ENCODE results near the gene ZMYND8. TPM values are rescaled to one million over a fixed set of nuclear protein-coding genes. Genes with fewer than 3 reads are reported as not detected.
A peak's percentile ranks its signal among the peaks of the same experiment; 100 is the strongest.
"Not testable (repeated sequence)": the region's sequence is repeated elsewhere in the genome, so short reads cannot be mapped to it uniquely, and the experiment has no call there.

ZMYND8 gene
- total RNA-seq, 2 donors from 2014 or later: 42.1 to 65.7 TPM

- ATAC-seq: no peak
- H3K27me3 Mint-ChIP-seq: no peaks in the 10 kb centered on the region
- DNase-seq (ENCODE audit: low spot score): no peak
- no peak overlapping the region for H3K27ac Mint-ChIP-seq
- no peaks in the 10 kb centered on the region for H3K9me3 Mint-ChIP-seq
- H3K36me3 Mint-ChIP-seq: peaks cover 36% of the 10 kb centered on the region
- no peak overlapping the region for H3K4me3 Mint-ChIP-seq
- peaks cover 5 to 10% of the 10 kb centered on the region in 2 donors for H3K4me1 Mint-ChIP-seq (ENCODE audit: low read depth in 2 of 2)
Observed at GRCh38 chr20:47295129-47295813, 61.2 kb downstream of the ZMYND8 start.

GRCh38 chr20:47293631-47294030, 62.9 kb downstream of the ZMYND8 start:
- H3K27ac Mint-ChIP-seq: peak overlapping the region; percentile 49 to 73
- no peak for ATAC-seq
- peak overlapping the region; percentile 14 for H3K4me3 Mint-ChIP-seq
- peaks cover 41% of the 10 kb centered on the region for H3K36me3 Mint-ChIP-seq
- H3K4me1 Mint-ChIP-seq (ENCODE audit: low read depth in 2 of 2): peaks cover 5 to 8% of the 10 kb centered on the region in 2 donors
- H3K9me3 Mint-ChIP-seq: no peaks in the 10 kb centered on the region
- no peak for DNase-seq (ENCODE audit: low spot score)
- no peaks in the 10 kb centered on the region for H3K27me3 Mint-ChIP-seq

GRCh38 chr20:47292581-47292980, 63.9 kb downstream of the ZMYND8 start:
- H3K9me3 Mint-ChIP-seq: no peaks in the 10 kb centered on the region
- DNase-seq (ENCODE audit: low spot score) (no peak), ATAC-seq (no peak)
- H3K4me1 Mint-ChIP-seq (ENCODE audit: low read depth in 2 of 2): peaks cover 5 to 8% of the 10 kb centered on the region in 2 donors
- no peak overlapping the region for H3K27ac Mint-ChIP-seq
- no peak overlapping the region for H3K4me3 Mint-ChIP-seq
- no peaks in the 10 kb centered on the region for H3K27me3 Mint-ChIP-seq
- H3K36me3 Mint-ChIP-seq: peaks cover 34% of the 10 kb centered on the region

- Mint-ChIP-seq H3K9me3 (no peaks in the 10 kb centered on the region), H3K4me1 (ENCODE audit: low read depth in 2 of 2) (peaks cover 5 to 8% of the 10 kb centered on the region in 2 donors), H3K27ac (no peak overlapping the region), H3K4me3 (no peak overlapping the region), H3K27me3 (no peaks in the 10 kb centered on the region), H3K36me3 (peaks cover 30% of the 10 kb centered on the region)
- no peak for DNase-seq (ENCODE audit: low spot score)
- ATAC-seq: no peak
Observed at GRCh38 chr20:47290666-47291430, 65.7 kb downstream of the ZMYND8 start.

- H3K9me3 Mint-ChIP-seq: no peaks in the 10 kb centered on the region
- no peaks in the 10 kb centered on the region for H3K27me3 Mint-ChIP-seq
- ATAC-seq (no peak), DNase-seq (ENCODE audit: low spot score) (no peak)
- no peak overlapping the region for H3K27ac Mint-ChIP-seq
- peaks cover 5 to 8% of the 10 kb centered on the region in 2 donors for H3K4me1 Mint-ChIP-seq (ENCODE audit: low read depth in 2 of 2)
- peaks cover 30% of the 10 kb centered on the region for H3K36me3 Mint-ChIP-seq
- no peak overlapping the region for H3K4me3 Mint-ChIP-seq
Observed at GRCh38 chr20:47290008-47290407, 66.5 kb downstream of the ZMYND8 start.

- peaks cover 5 to 8% of the 10 kb centered on the region in 2 donors for H3K4me1 Mint-ChIP-seq (ENCODE audit: low read depth in 2 of 2)
- H3K27ac Mint-ChIP-seq: no peak overlapping the region
- H3K36me3 Mint-ChIP-seq: peaks cover 27% of the 10 kb centered on the region
Observed at GRCh38 chr20:47289096-47289495, 67.4 kb downstream of the ZMYND8 start.

GRCh38 chr20:47288530-47288929, 68.0 kb downstream of the ZMYND8 start:
- not testable (repeated sequence) for H3K27me3 Mint-ChIP-seq; H3K4me3 Mint-ChIP-seq; H3K9me3 Mint-ChIP-seq; H3K4me1 Mint-ChIP-seq (ENCODE audit: low read depth in 2 of 2); ATAC-seq; H3K27ac Mint-ChIP-seq; DNase-seq (ENCODE audit: low spot score)
- peaks cover 22% of the 10 kb centered on the region for H3K36me3 Mint-ChIP-seq

More at GRCh38 chr20:47289096-47289495, 67.4 kb downstream of the ZMYND8 start:
- DNase-seq (ENCODE audit: low spot score) (no peak), ATAC-seq (no peak)
- Mint-ChIP-seq H3K27me3 (no peaks in the 10 kb centered on the region), H3K9me3 (no peaks in the 10 kb centered on the region), H3K4me3 (no peak overlapping the region)

GRCh38 chr20:47287609-47288144, 68.8 kb downstream of the ZMYND8 start:
- H3K9me3 Mint-ChIP-seq: no peaks in the 10 kb centered on the region
- no peak overlapping the region for H3K4me3 Mint-ChIP-seq
- no peaks in the 10 kb centered on the region for H3K27me3 Mint-ChIP-seq
- H3K27ac Mint-ChIP-seq: peak overlapping the region in 1 of 2 donors; percentile 54
- peaks cover 22% of the 10 kb centered on the region for H3K36me3 Mint-ChIP-seq
- H3K4me1 Mint-ChIP-seq (ENCODE audit: low read depth in 2 of 2): peaks cover 0 to 3% of the 10 kb centered on the region in 2 donors
- ATAC-seq (no peak), DNase-seq (ENCODE audit: low spot score) (no peak)

GRCh38 chr20:47286681-47287080, 69.8 kb downstream of the ZMYND8 start:
- no peak overlapping the region for H3K4me3 Mint-ChIP-seq
- H3K36me3 Mint-ChIP-seq: peaks cover 18% of the 10 kb centered on the region
- H3K27ac Mint-ChIP-seq: no peak overlapping the region
- DNase-seq (ENCODE audit: low spot score): no peak
- ATAC-seq: no peak
- peaks cover 0 to 3% of the 10 kb centered on the region in 2 donors for H3K4me1 Mint-ChIP-seq (ENCODE audit: low read depth in 2 of 2)
- no peaks in the 10 kb centered on the region for H3K27me3 Mint-ChIP-seq
- no peaks in the 10 kb centered on the region for H3K9me3 Mint-ChIP-seq

- Mint-ChIP-seq H3K27me3 (no peaks in the 10 kb centered on the region), H3K4me1 (ENCODE audit: low read depth in 2 of 2) (peaks cover 0 to 9% of the 10 kb centered on the region in 2 donors), H3K9me3 (no peaks in the 10 kb centered on the region), H3K4me3 (no peak overlapping the region), H3K27ac (no peak overlapping the region), H3K36me3 (peaks cover 21% of the 10 kb centered on the region)
- ATAC-seq (no peak), DNase-seq (ENCODE audit: low spot score) (no peak)
Observed at GRCh38 chr20:47285189-47285588, 71.3 kb downstream of the ZMYND8 start.

GRCh38 chr20:47284373-47284772, 72.1 kb downstream of the ZMYND8 start:
- no peak for DNase-seq (ENCODE audit: low spot score)
- Mint-ChIP-seq H3K27ac (no peak overlapping the region), H3K4me3 (no peak overlapping the region), H3K9me3 (no peaks in the 10 kb centered on the region), H3K27me3 (no peaks in the 10 kb centered on the region), H3K36me3 (peaks cover 20% of the 10 kb centered on the region), H3K4me1 (ENCODE audit: low read depth in 2 of 2) (peaks cover 0 to 8% of the 10 kb centered on the region in 2 donors)
- no peak for ATAC-seq

- DNase-seq (ENCODE audit: low spot score): no peak
- peak overlapping the region in 1 of 2 donors; percentile 56 for H3K27ac Mint-ChIP-seq
- no peak overlapping the region for H3K4me3 Mint-ChIP-seq
- no peak for ATAC-seq
- H3K4me1 Mint-ChIP-seq (ENCODE audit: low read depth in 2 of 2): peaks cover 0 to 6% of the 10 kb centered on the region in 2 donors
- peaks cover 17% of the 10 kb centered on the region for H3K36me3 Mint-ChIP-seq
- H3K9me3 Mint-ChIP-seq: no peaks in the 10 kb centered on the region
- no peaks in the 10 kb centered on the region for H3K27me3 Mint-ChIP-seq
Observed at GRCh38 chr20:47283411-47283810, 73.1 kb downstream of the ZMYND8 start.

GRCh38 chr20:47282864-47283263, 73.6 kb downstream of the ZMYND8 start:
- Mint-ChIP-seq H3K27me3 (no peaks in the 10 kb centered on the region), H3K36me3 (peaks cover 17% of the 10 kb centered on the region), H3K27ac (peak overlapping the region in 1 of 2 donors; percentile 56), H3K4me3 (no peak overlapping the region), H3K9me3 (no peaks in the 10 kb centered on the region), H3K4me1 (ENCODE audit: low read depth in 2 of 2) (peaks cover 0 to 11% of the 10 kb centered on the region in 2 donors)
- ATAC-seq: no peak
- DNase-seq (ENCODE audit: low spot score): no peak

- Mint-ChIP-seq H3K4me1 (ENCODE audit: low read depth in 2 of 2) (peaks cover 3 to 17% of the 10 kb centered on the region in 2 donors), H3K27me3 (no peaks in the 10 kb centered on the region), H3K9me3 (no peaks in the 10 kb centered on the region), H3K27ac (peak overlapping the region; percentile 25 to 85), H3K36me3 (peaks cover 21% of the 10 kb centered on the region), H3K4me3 (no peak overlapping the region)
- DNase-seq (ENCODE audit: low spot score) (no peak), ATAC-seq (no peak)
Observed at GRCh38 chr20:47281376-47281775, 75.1 kb downstream of the ZMYND8 start.

Measured in natural killer cell treated with Interleukin-12 subunit alpha and Interleukin-12 subunit beta and Interleukin-15 and Interleukin-18, amount 100 ng/mL, for 72 hours (primary cell).